ENCODE measurements around the gene TXNRD2. TPM values are rescaled to one million over a fixed set of nuclear protein-coding genes. Genes with fewer than 3 reads are reported as not detected.

The TXNRD2 gene
- total RNA-seq, 4 donors from 2014 or later, result 8.0 to 11.3 (median 10.4) TPM

GRCh38 chr22:19960491-19961200 is 19.0 kb upstream of the TXNRD2 start:
- Histone ChIP-seq H3K4me3 (no peak overlapping the region), H3K27ac (peak overlapping the region in 1 of 4 donors; percentile 71), H3K27me3 (no peaks in the 10 kb centered on the region), H3K4me1 (peaks cover 29 to 83% (median 37%) of the 10 kb centered on the region in 3 donors), H3K36me3 (peaks cover 0 to 22% (median 14%) of the 10 kb centered on the region in 3 donors), H3K9me3 (no peaks in the 10 kb centered on the region)
- TF ChIP-seq CTCF (IDR thresholded peaks at IDR 0.05) (no peak), POLR2A (IDR thresholded peaks at IDR 0.05) (no peak)
- WGBS, 2 donors, result 79 to 82% methylated on average over 7 to 9 of the region's 12 CpGs
- intact Hi-C loops (cut with DNase I), result loop anchor here (5.0 kb wide), 1 partner anchor 62 kb away; the partner anchor contains the start of gene TANGO2
- DNase-seq, result no peak

- Histone ChIP-seq H3K9me3 (no peaks in the 10 kb centered on the region), H3K27ac (peak overlapping the region; percentile 50 to 79 (median 64)), H3K36me3 (peaks cover 0 to 14% (median 12%) of the 10 kb centered on the region in 3 donors), H3K4me3 (peak overlapping the region; percentile 4 to 60 (median 38)), H3K4me1 (peaks cover 32 to 83% (median 43%) of the 10 kb centered on the region in 3 donors), H3K27me3 (no peaks in the 10 kb centered on the region)
- WGBS, 2 donors, result 27 to 59% methylated on average over 1 to 7 of the region's 13 CpGs
- TF ChIP-seq POLR2A (IDR thresholded peaks at IDR 0.05), result no peak
- no peak for TF ChIP-seq CTCF (IDR thresholded peaks at IDR 0.05)
- intact Hi-C loops (cut with DNase I), result loop anchor here (5.0 kb wide), 1 partner anchor 62 kb away; the partner anchor contains the start of gene TANGO2
- DNase-seq, result no peak
Observed at GRCh38 chr22:19959587-19960490, 18.2 kb upstream of the TXNRD2 start.

- Histone ChIP-seq H3K4me3 (peak overlapping the region; percentile 4 to 60 (median 38)), H3K4me1 (peaks cover 28 to 81% (median 43%) of the 10 kb centered on the region in 3 donors), H3K36me3 (peaks cover 0 to 7% (median 4%) of the 10 kb centered on the region in 3 donors), H3K9me3 (no peaks in the 10 kb centered on the region), H3K27me3 (no peaks in the 10 kb centered on the region), H3K27ac (peak overlapping the region; percentile 50 to 79 (median 64))
- intact Hi-C loops (cut with DNase I), result no loop called here
- DNase-seq, result no peak
- TF ChIP-seq CTCF (IDR thresholded peaks at IDR 0.05) (no peak), POLR2A (IDR thresholded peaks at IDR 0.05) (no peak)
- 14 to 16% methylated on average over 10 to 12 of the region's 30 CpGs for WGBS, 2 donors
Observed at GRCh38 chr22:19959043-19959586, 17.5 kb upstream of the TXNRD2 start.

- peak overlapping the region; percentile 50 to 79 (median 64) for H3K27ac ChIP-seq
- 54 to 64% methylated on average over 16 to 17 of the region's 19 CpGs for WGBS, 2 donors
Observed at GRCh38 chr22:19958083-19959042, 16.7 kb upstream of the TXNRD2 start.

More at GRCh38 chr22:19958083-19959042, 16.7 kb upstream of the TXNRD2 start:
- Histone ChIP-seq H3K27me3 (no peaks in the 10 kb centered on the region), H3K4me3 (peak overlapping the region in 3 of 4 donors; percentile 38 to 60 (median 39)), H3K4me1 (peaks cover 29 to 81% (median 48%) of the 10 kb centered on the region in 3 donors), H3K9me3 (no peaks in the 10 kb centered on the region), H3K36me3 (no peaks in the 10 kb centered on the region)
- no peak for TF ChIP-seq CTCF (IDR thresholded peaks at IDR 0.05)
- no peak for TF ChIP-seq POLR2A (IDR thresholded peaks at IDR 0.05)
- intact Hi-C loops (cut with DNase I), result no loop called here
- DNase-seq, result no peak
